ENCODE measurements around the gene ABI3.
"Not testable (repeated sequence)": the region's sequence is repeated elsewhere in the genome, so short reads cannot be mapped to it uniquely, and the experiment has no call there.

The ABI3 gene

GRCh38 chr17:49210158-49211029, at the start of gene ABI3, which contains the start of gene GNGT2:
Gene ABI3, plus strand, starts transcription at chr17:49210707. Its CDS starts 18 bp downstream, at chr17:49210725.
Gene GNGT2, minus strand, starts transcription at chr17:49210574. Its CDS starts 3,152 bp downstream, at chr17:49207422.
- DNase-seq (ENCODE audit: low spot score), result peak; percentile 75

DNA sequence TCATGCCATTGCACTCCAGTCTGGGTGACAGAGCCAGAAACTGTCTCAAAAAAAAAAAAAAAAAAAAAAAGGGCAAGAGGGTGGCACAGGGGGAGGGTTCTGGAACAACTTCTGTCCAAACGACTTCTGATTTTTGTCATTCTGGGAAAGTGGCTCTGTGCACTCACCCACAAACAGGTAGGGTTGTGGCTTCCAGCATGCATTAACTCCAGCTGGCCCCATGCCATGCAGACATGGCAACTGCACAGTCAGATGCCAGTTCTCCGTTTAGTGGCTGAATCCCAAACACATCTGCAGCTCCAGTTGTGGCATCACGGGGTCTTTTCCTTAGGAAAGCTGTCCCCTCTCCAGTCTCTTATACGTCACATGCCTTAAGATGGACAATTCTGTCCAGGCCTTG, 47.6 kb upstream of the ABI3 start:
- DNase-seq (ENCODE audit: low spot score), result no peak

DNA sequence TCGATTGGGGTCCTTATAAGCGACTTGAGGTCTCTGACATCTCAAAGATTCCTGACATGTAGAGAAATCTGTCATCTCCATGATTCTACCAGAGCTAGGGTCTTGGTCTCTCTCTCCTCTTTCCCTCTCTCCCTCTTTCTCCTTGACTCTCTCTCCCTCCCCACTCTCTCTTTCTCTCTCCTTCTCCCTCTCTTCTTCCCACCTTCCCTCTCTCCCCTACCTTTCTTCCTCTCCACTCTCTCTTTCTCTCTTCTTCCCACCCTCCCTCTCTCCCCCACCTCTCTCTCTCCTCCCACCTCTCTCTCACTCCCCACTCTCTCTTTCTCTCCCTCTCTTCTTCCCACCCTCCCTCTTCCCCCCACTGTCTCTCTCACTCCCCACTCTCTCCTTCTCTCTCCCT, 45.4 kb upstream of the ABI3 start:
- DNase-seq (ENCODE audit: low spot score), result no peak

- no peak for DNase-seq (ENCODE audit: low spot score)
Observed at GRCh38 chr17:49168706-49169105, 41.8 kb upstream of the ABI3 start.

- no peak for DNase-seq (ENCODE audit: low spot score)
Observed at GRCh38 chr17:49170216-49170615, 40.3 kb upstream of the ABI3 start.

GRCh38 chr17:49170711-49171110, 39.8 kb upstream of the ABI3 start:
- not testable (repeated sequence) for DNase-seq (ENCODE audit: low spot score)

DNA sequence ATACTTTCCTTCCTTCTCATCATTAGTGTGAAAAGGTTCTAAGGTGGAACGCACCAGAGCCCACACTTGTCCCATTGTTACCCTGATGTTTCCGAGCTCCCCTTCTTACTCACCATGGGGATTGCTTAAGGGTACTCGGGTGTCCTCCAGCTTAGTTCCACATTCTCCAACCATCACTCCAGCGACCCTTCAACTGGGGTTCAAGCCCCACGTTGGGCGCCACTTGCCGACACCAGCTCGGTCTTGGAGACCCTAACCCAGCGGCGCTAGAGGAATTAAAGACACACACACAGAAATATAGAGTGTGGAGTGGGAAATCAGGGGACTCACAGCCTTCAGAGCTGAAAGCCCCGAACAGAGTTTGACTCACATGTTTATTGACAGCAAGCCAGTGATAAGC, 34.5 kb upstream of the ABI3 start:
- DNase-seq (ENCODE audit: low spot score), result not testable (repeated sequence)

DNA sequence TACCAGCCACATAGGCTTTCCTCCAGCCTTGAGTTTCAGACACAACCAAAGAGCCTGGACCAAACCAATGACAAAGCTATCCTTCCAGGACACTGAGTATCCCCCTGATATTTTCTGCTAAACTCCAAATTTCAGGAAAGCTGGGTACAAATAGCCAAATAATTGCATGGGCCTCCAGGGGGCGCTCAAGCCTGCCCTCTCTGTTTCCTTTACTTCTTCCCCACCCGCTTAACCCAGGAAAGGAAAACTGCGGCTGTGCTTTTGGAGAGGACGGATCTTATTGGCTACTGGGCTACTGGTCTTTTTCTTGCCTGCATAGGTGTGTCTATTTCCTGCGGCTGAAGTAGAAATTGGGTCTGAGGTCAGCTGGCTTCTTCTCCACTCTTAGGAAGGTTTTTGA, 30.2 kb upstream of the ABI3 start:
- DNase-seq (ENCODE audit: low spot score), result peak; percentile 65

- no peak for DNase-seq (ENCODE audit: low spot score)
Observed at GRCh38 chr17:49180998-49181635, 29.4 kb upstream of the ABI3 start.

- no peak for DNase-seq (ENCODE audit: low spot score)
Observed at GRCh38 chr17:49183341-49183740, 27.2 kb upstream of the ABI3 start.

- no peak for DNase-seq (ENCODE audit: low spot score)
Observed at GRCh38 chr17:49183801-49184200, 26.7 kb upstream of the ABI3 start.

GRCh38 chr17:49184522-49184921, 26.0 kb upstream of the ABI3 start:
- DNase-seq (ENCODE audit: low spot score), result not testable (repeated sequence)

- not testable (repeated sequence) for DNase-seq (ENCODE audit: low spot score)
Observed at GRCh38 chr17:49185381-49185780, 25.1 kb upstream of the ABI3 start.

- no peak for DNase-seq (ENCODE audit: low spot score)
Observed at GRCh38 chr17:49187301-49187700, 23.2 kb upstream of the ABI3 start.

GRCh38 chr17:49190932-49191331, 19.6 kb upstream of the ABI3 start:
- no peak for DNase-seq (ENCODE audit: low spot score)

DNA sequence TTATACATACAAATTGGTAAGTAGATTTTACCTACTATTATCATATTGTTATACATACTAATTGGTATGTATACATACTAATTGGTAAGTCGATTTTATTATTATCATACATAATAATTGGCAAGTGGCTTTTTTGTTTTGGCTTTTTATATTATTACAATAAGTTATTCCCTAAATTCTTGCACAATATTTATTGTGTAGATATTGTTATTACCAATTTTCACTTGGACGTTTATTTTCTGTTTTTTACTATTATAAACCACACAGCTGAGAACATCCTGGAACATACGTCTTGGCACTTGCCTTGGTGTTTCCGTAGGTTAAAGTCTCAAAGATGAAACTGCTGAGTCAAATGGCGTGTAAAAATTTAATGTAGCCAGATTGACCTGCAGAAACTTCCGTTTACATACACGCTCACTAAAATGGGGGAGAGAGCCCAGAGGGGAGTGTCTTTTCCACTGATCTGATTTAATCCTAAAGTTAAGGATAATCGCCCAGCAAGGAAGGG, 19.0 kb upstream of the ABI3 start:
- DNase-seq (ENCODE audit: low spot score), result no peak

GRCh38 chr17:49191917-49192741, 18.4 kb upstream of the ABI3 start:
- peak; percentile 94 for DNase-seq (ENCODE audit: low spot score)

DNA sequence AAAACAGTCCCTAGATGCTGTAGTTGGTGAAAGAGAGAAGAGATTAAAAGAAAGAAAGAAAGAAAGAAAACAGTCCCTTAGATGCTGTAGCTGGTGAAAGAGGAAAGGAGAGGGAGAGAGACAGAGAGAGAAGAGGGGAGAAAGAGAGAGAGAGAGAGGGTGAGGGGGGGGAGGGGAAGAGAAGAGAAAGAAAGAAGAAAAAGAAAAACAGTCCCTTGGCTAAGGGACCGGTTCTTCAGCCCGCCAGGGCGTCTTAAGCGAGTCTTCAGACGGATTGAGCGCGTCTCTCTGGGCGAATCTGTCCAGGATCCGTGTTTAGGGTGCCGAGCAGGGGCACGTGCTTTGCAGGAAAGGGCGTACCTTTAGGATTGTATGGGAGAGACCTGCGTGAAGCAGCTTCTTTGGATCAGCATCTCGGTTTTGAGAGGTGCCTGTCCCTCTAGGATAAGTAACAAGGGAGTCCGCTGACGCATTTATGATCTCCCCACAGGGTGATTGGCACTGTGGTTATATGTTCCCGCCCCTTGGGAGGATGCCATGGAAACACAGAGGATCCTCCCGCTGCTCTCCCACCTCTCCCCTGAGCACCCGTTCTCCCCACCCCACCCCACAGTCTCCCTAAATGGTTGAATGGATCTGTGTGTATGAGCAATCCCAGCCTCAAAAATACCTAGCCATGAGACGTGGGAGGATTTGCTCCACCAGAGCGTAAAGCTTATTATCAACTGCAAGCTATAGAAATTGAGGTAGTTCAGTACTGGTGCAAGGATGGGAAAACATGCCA, 16.8 kb upstream of the ABI3 start:
- DNase-seq (ENCODE audit: low spot score), result peak; percentile 82

GRCh38 chr17:49194297-49194607, 16.3 kb upstream of the ABI3 start:
- no peak for DNase-seq (ENCODE audit: low spot score)

DNA sequence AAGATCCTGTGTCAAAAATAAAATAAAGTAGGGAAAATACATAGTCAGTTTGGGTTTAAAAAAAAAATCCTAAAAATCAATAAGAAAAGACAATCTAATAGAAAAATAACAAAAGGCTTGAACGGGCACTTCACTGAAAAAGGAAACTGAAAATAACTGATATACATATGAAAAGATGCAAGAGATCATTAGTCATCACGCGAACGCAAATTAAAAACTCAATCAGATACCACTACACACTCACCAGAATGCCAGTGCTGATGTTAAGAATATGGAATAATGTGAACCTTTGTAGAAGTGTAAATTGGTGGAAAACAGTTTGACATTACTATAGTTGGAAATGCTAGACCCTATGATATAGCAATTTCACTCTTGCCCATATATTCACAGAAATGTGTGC, 14.8 kb upstream of the ABI3 start:
- DNase-seq (ENCODE audit: low spot score), result no peak

GRCh38 chr17:49196520-49196919, 14.0 kb upstream of the ABI3 start:
- DNase-seq (ENCODE audit: low spot score), result no peak
